HepG2 (cell line): ENCODE measurements around the gene CDC6. TPM values are rescaled to one million over a fixed set of nuclear protein-coding genes. Genes with fewer than 3 reads are reported as not detected.

ENCODE experiments used
- ATAC-seq: fragments of 200-7000 bp; cut with Tn5 transposase; 3 replicates; pipeline ENCODE4 v1.9.1; 2020; ENCODE audit warnings: mild to moderate bottlenecking, moderate library complexity
- BruUV-seq: library from RNA; stranded (reverse); fragments of 400-500 nt; replicated peaks from 2 replicates; lab custom pipeline; 2021; lab: Mats Ljungman, UMichigan
- CTCF ChIA-PET: fragments of 300-600 bp; formaldehyde crosslinking; extraction: SDS; loops from one replicate; lab custom pipeline; 2021; ENCODE audit warnings: low total read pairs, inconsistent platforms, low intra/inter-chr PET ratio; lab: Yijun Ruan, JAX
- POLR2A ChIA-PET: fragments of 350-600 bp; sonication (Branson Sonifier 250); formaldehyde crosslinking; loops from one replicate; lab custom pipeline; 2020; ENCODE audit warnings: antibody characterized with exemption, inconsistent platforms; lab: Yijun Ruan, JAX
- DNase-seq: peaks from one replicate; pipeline ENCODE4 v3.0.0-alpha.2; 2015; ENCODE audit warnings: low spot score
- FAIRE-seq: peaks from 3 replicates; lab custom pipeline; 2011; peaks lifted over from hg19 to GRCh38; lab: Jason Lieb, UNC
- H2AFZ ChIP-seq: one replicate; pipeline ENCODE4 v1.6.1; 2011; ENCODE audit warnings: low read length, inconsistent platforms
- H3K27ac ChIP-seq: fragments of 300-600 bp; 3 replicates; pipeline ENCODE4 v1.8.0; 2011; ENCODE audit warnings: mixed run types, mild to moderate bottlenecking, mixed read lengths, low read length, inconsistent platforms; ENCODE audit not compliant: insufficient read depth; ENCODE audit errors: extremely low read length
- H3K27me3 ChIP-seq, 2 experiments: fragments of 200-600 bp in 1 of 2; 2 replicates in 1 of 2; 3 replicates in 1 of 2; pipeline versions ENCODE4 v1.6.0 to v1.8.0; 2011; ENCODE audit warnings: low read length in 2 of 2, mild to moderate bottlenecking in 2 of 2, moderate library complexity in 2 of 2, inconsistent platforms in 1 of 2; ENCODE audit not compliant: insufficient read depth in 2 of 2, control insufficient read depth in 1 of 2
- H3K36me3 ChIP-seq, 2 experiments: fragments of 200-600 bp in 1 of 2; replicated peaks in 1 of 2; 2 replicates in 1 of 2; 3 replicates in 1 of 2; pipeline versions ENCODE4 v1.5.1 to v1.8.0; 2011; ENCODE audit warnings: low read length in 2 of 2, inconsistent platforms in 1 of 2; ENCODE audit not compliant: insufficient read depth in 2 of 2, control insufficient read depth in 1 of 2
- H3K4me1 ChIP-seq: 2 replicates; pipeline ENCODE4 v1.5.1; 2012; ENCODE audit warnings: low read length, inconsistent platforms; ENCODE audit not compliant: insufficient read depth
- H3K4me2 ChIP-seq: 2 replicates; pipeline ENCODE4 v1.6.0; 2011; ENCODE audit warnings: low read depth, low read length, inconsistent platforms
- H3K4me3 ChIP-seq, 3 experiments: fragments of 200-600 bp in 1 of 3; sonication (generic), shearing (Covaris generic) in 1 of 3; replicated peaks in 1 of 3; 2 replicates each; pipeline ENCODE4 v1.5.1; 2011 to 2016; ENCODE audit warnings: low read length in 3 of 3, inconsistent platforms in 2 of 3, low read depth in 2 of 3, mild to moderate bottlenecking in 2 of 3, control low read depth in 1 of 3, mixed read lengths in 1 of 3; ENCODE audit not compliant: insufficient read depth in 1 of 3
- H3K79me2 ChIP-seq: one replicate; pipeline ENCODE4 v1.6.1; 2011; ENCODE audit warnings: low read length, inconsistent platforms; ENCODE audit not compliant: insufficient read depth
- H3K9ac ChIP-seq: 2 replicates; pipeline ENCODE4 v1.6.0; 2011; ENCODE audit warnings: mild to moderate bottlenecking, low read depth, low read length, inconsistent platforms; ENCODE audit not compliant: insufficient read depth
- H3K9me3 ChIP-seq: 2 replicates; pipeline ENCODE4 v1.5.1; 2012; ENCODE audit warnings: mild to moderate bottlenecking, low read length
- H4K20me1 ChIP-seq: 2 replicates; pipeline ENCODE4 v1.6.0; 2011; ENCODE audit warnings: inconsistent platforms, mild to moderate bottlenecking, low read length, moderate library complexity; ENCODE audit not compliant: insufficient read depth
- CHCHD3 ChIP-seq: sonication (generic); formaldehyde crosslinking; IDR thresholded peaks from 2 replicates; pipeline ENCODE4 v1.8.0; 2022; ENCODE audit warnings: mild to moderate bottlenecking, missing genetic modification reagents, moderate library complexity
- GATA4 ChIP-seq: sonication (generic); IDR thresholded peaks from 2 replicates; pipeline ENCODE4 v1.6.1; 2016; ENCODE audit warnings: antibody characterized with exemption, low read depth, borderline replicate concordance
- HNRNPL ChIP-seq: fragments of 200-400 bp; formaldehyde crosslinking; IDR thresholded peaks from 2 replicates; pipeline ENCODE4 v1.6.1; 2017; ENCODE audit warnings: mild to moderate bottlenecking, low read depth, low read length
- IRF9 ChIP-seq: sonication (generic); formaldehyde crosslinking; IDR thresholded peaks from 2 replicates; pipeline ENCODE4 v1.8.0; 2022; ENCODE audit warnings: missing genetic modification reagents, mild to moderate bottlenecking, borderline replicate concordance
- KLF6 ChIP-seq: IDR thresholded peaks from 2 replicates; pipeline ENCODE4 v1.8.0; 2016; ENCODE audit warnings: missing biosample characterization, missing genetic modification reagents
- SOX6 ChIP-seq, 2 experiments: fragments of 450-650 bp in 1 of 2; sonication (generic) in 1 of 2; formaldehyde crosslinking in 1 of 2; IDR thresholded peaks; 2 replicates each; pipeline versions ENCODE4 v1.4.0 to v1.6.1; 2017 to 2020; ENCODE audit warnings: antibody characterized with exemption in 1 of 2, mild to moderate bottlenecking in 1 of 2, missing genetic modification reagents in 1 of 2
- USF2 ChIP-seq, 2 experiments: sonication (generic) in 1 of 2; formaldehyde crosslinking in 1 of 2; IDR thresholded peaks; 2 replicates each; pipeline versions ENCODE4 v1.5.1 to v1.6.1; 2011 to 2020; ENCODE audit warnings: borderline replicate concordance in 1 of 2, low read depth in 1 of 2, low read length in 1 of 2, mild to moderate bottlenecking in 1 of 2, missing genetic modification reagents in 1 of 2, moderate library complexity in 1 of 2
- ZC3H13 ChIP-seq: sonication (generic); formaldehyde crosslinking; IDR thresholded peaks from 2 replicates; pipeline ENCODE4 v1.8.1; 2023; ENCODE audit warnings: mild to moderate bottlenecking, missing genetic modification reagents, moderate library complexity
- ZNF10 ChIP-seq: sonication (generic); formaldehyde crosslinking; IDR thresholded peaks from 2 replicates; pipeline ENCODE4 v1.4.0; 2020; ENCODE audit warnings: mild to moderate bottlenecking, low read depth, missing genetic modification reagents, borderline replicate concordance
- WGBS: methylation state at CpG from one replicate; pipeline ENCODE4 v1.1.6; 2017; ENCODE audit warnings: low lambda C conversion rate; 5-methylcytosine and 5-hydroxymethylcytosine counted together
- in situ Hi-C: cut with HindIII; loops from 2 replicates; pipeline ENCODE4 v1.10.0; 2017; ENCODE audit warnings: low pct_unique_long_range_greater_than_20kb; ENCODE audit not compliant: extremely low pct_ligation_motif_present
- intact Hi-C: fragments of 100-400 bp; cut with micrococcal nuclease; formaldehyde crosslinking; loops from one replicate; pipeline ENCODE4 v1.10.0; 2022; ENCODE audit not compliant: unreplicated experiment
- polyA plus RNA-seq, 8 experiments: library from polyadenylated mRNA; depleted of rRNA in 3 of 8; stranded (reverse) in 7 of 8; unstranded in 1 of 8; fragments of >200 nt; fragmentation: Illumina TruSeq in 4 of 8; extraction: Trizol in 4 of 8; gene quantifications; 2 replicates each; pipeline versions ENCODE4 v1.2.1 to v1.2.3, GENCODE V29; 2011 to 2016; ENCODE audit warnings: low read depth in 4 of 8, missing spikeins in 1 of 8, mixed read lengths in 1 of 8; ENCODE audit not compliant: insufficient read depth in 1 of 8
- total RNA-seq, 5 experiments: library from RNA; depleted of rRNA; stranded (reverse); fragments of >200 nt; fragmentation: Illumina TruSeq; extraction: Trizol; gene quantifications; 2 replicates each; pipeline ENCODE4 v1.2.3, GENCODE V29; 2016; ENCODE audit warnings: low read depth in 1 of 5

CDC6 gene
- total and polyA plus RNA-seq, 2 of the 13 experiments (the other 11 are each of a cell fraction or from before 2014, with no cell fraction given): 17.4 to 114 TPM

- TF ChIP-seq IRF9 (CRISPR knock-in tag): 0 out of 2 replicates have a peak, but pooled peaks have one; percentile 8
Observed at GRCh38 chr17:40318830-40319391, 31.2 kb downstream of the CDC6 start (continued).

- 82% methylated on average over 11 of the region's 11 CpGs for WGBS
- no peaks in the 10 kb centered on the region; a peak in 1 of 5 replicates for H3K27me3 ChIP-seq
- CTCF ChIA-PET: no interaction called here
- TF ChIP-seq ZNF10 (CRISPR knock-in tag): no peak
- no peak for TF ChIP-seq USF2 (IDR thresholded peaks at IDR 0.05; ENCODE audit: low read depth, low read length)
- TF ChIP-seq USF2 (CRISPR knock-in tag; IDR thresholded peaks at IDR 0.05; ENCODE audit: borderline replicate concordance): no peak
- TF ChIP-seq HNRNPL: 0 out of 2 replicates have a peak, but pooled peaks have one; percentile 28
- no peak for TF ChIP-seq SOX6 (IDR thresholded peaks at IDR 0.05)
- TF ChIP-seq SOX6 (CRISPR knock-in tag; IDR thresholded peaks at IDR 0.05): no peak
- TF ChIP-seq KLF6 (CRISPR knock-in tag): no peak
- TF ChIP-seq ZC3H13: no peak
- no peak for TF ChIP-seq GATA4
- no peak for TF ChIP-seq CHCHD3 (CRISPR knock-in tag)
- TF ChIP-seq, all 625 proteins: peak for 1
- Histone ChIP-seq H3K27ac (no peak overlapping the region), H3K36me3 (no peaks in the 10 kb centered on the region), H3K9me3 (no peaks in the 10 kb centered on the region), H3K9ac (no peak overlapping the region), H2AFZ (no peak overlapping the region), H3K4me3 (peak overlapping the region in 1 of 3 experiments; percentile 95; a peak in 1 of 6 replicates), H4K20me1 (peaks cover 14% of the 10 kb centered on the region; the same call in 1 of the 2 replicates), H3K4me2 (peak overlapping the region; percentile 100; the same call in 1 of the 2 replicates), H3K4me1 (peaks cover 86% of the 10 kb centered on the region), H3K79me2 (peaks cover 31% of the 10 kb centered on the region)
- intact Hi-C loops: no loop called here
- no TSS peak for BruUV-seq
- no peak for DNase-seq
- POLR2A ChIA-PET: interaction anchor here (0.6 to 3.8 kb wide), 6 partner anchors 8 to 25 kb away, joined by 3 to 33 read pairs (median 5); no protein-coding TSS in a partner anchor
- in situ Hi-C loops: loop anchor here (5.0 kb wide), 2 partner anchors 32 to 97 kb away; partner anchors contain the start of gene TOP2A
- ATAC-seq: no peak
- no peak for FAIRE-seq
Observed at GRCh38 chr17:40319651-40320540, 32.2 kb downstream of the CDC6 start.
